ENCODE results near the gene WDR26. TPM values are rescaled to one million over a fixed set of nuclear protein-coding genes. Genes with fewer than 3 reads are reported as not detected.
"Not testable (repeated sequence)": the region's sequence is repeated elsewhere in the genome, so short reads cannot be mapped to it uniquely, and the experiment has no call there.

WDR26 gene
- total RNA-seq, 1 experiment from 2014 or later: 33.5 TPM

DNA sequence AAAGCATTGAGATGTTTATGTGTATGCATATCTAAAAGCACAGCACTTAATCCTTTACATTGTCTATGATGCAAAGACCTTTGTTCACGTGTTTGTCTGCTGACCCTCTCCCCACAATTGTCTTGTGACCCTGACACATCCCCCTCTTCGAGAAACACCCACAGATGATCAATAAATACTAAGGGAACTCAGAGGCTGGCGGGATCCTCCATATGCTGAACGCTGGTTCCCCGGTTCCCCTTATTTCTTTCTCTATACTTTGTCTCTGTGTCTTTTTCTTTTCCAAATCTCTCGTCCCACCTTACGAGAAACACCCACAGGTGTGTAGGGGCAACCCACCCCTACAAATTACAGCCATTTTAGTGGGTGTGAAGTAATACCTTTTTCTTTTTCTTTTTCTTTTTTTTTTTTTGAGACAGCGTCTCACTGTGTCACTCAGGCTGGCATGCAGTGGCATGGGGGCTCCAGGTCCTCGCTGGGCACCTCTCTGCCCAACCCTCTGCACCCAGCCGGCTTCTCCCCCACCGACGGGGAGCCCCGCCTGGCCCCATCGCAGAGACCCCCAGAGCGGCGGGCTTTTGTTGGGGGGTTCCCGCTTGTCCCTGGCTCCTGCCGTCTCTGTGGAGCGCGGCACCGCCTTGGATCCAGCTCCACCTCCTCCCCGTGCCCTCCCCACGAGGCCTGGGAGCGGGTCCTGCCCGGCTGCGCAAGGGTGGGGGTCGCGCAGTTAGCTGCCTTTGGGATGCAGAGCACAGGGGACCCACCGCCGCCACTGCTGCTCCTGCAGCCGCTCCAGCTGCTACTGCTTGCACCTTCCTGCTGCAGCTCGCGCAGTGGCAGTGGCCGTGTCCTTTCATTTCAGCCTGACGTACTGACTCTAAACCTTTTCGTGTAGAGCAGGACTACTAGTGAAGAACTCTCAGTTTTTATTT lies 93.9 kb downstream of the WDR26 start:
- peak overlapping the region; percentile 41 for H3K4me3 ChIP-seq
- not testable (repeated sequence) for H3K36me3 ChIP-seq, H3K27me3 ChIP-seq
- H3K9me3 ChIP-seq: peaks cover 28% of the 10 kb centered on the region
- DNase-seq: peak; percentile 21

DNA sequence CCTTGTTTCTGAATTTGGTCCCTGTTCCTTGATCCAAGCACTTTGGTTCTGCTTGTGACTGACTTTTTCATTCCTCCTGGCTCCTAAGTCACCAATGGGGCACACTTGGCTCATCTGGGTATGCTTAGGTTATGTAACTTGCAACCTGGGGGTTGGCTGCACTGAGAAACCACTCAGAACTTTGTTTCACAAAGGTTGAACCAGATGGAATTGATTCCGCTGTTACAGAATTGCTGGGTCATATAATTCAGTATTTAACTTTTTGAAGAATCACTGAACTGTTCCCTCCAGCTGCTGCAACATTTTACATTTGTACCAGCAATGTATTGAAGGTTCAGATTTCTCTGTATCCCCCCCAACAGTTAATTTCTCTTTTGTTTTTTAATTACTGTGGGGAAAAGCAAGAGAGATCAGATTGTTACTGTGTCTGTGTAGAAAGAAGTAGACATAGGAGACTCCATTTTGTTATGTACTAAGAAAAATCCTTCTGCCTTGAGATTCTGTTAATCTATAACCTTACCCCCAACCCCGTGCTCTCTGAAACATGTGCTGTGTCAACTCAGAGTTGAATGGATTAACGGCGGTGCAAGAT lies 95.1 kb downstream of the WDR26 start:
- H3K27me3 ChIP-seq: no peaks in the 10 kb centered on the region
- DNase-seq: no peak
- peaks cover 25% of the 10 kb centered on the region for H3K9me3 ChIP-seq
- no peaks in the 10 kb centered on the region for H3K36me3 ChIP-seq
- no peak overlapping the region for H3K4me3 ChIP-seq

DNA sequence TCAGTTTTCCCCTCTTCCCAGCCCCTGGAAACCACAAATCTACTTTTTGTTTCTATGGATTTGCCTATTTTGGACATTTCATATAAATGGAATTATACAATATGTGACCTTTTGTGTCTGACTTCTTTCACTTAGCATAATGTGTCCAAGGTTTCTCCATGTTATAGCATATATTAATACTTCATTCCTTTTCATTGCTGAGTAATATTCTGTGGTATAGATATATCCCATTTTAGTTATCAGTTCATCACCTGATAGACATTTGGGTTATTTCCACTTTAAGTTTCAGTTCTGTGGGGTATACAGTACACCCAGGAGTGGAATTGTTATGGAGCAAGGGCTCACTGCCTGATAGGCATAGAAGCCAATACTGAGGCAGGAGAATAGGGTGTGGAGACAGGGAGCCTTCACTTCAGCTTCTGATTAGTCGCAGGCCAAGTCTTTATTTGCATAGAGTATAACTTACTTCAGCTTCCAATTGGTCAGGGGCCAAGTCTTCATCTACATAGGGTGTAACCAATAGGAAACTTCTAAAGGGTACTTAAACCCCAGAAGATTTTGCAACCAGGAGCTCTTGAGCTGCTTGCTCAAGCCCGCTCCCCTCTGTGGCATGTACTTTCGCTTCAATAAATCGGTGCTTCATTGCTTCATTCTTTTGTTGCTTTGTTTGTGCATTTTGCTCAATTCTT lies 96.3 kb downstream of the WDR26 start:
- Histone ChIP-seq H3K27me3 (no peaks in the 10 kb centered on the region), H3K9me3 (peaks cover 14% of the 10 kb centered on the region), H3K36me3 (no peaks in the 10 kb centered on the region), H3K4me3 (no peak overlapping the region)
- DNase-seq: no peak

Other genes starting within 250 kb of the WDR26 start
- gene NVL, start 104.6 kb downstream of the WDR26 start, total RNA-seq (2014; rRNA removed; shearing (Covaris generic); ENCODE audit: low replicate concordance): 19.4 and 25.8 TPM in 2 replicates
- 30.9 and 114 TPM in 2 replicates for gene CNIH4, start 77.9 kb downstream of the WDR26 start, total RNA-seq (2014; rRNA removed; shearing (Covaris generic); ENCODE audit: low replicate concordance)
- gene CNIH3, start 181.5 kb upstream of the WDR26 start, total RNA-seq (2014; rRNA removed; shearing (Covaris generic); ENCODE audit: low replicate concordance): 0.10 and 1.6 TPM in 2 replicates

Measured in MG63 (cell line).